NCI-H1105 (cell line): ENCODE measurements around the gene PTPRT.
A peak's percentile ranks its signal among the peaks of the same experiment; 100 is the strongest.
"Not testable (repeated sequence)": the region's sequence is repeated elsewhere in the genome, so short reads cannot be mapped to it uniquely, and the experiment has no call there.

Experiments
- DNase-seq: peaks from one replicate; lab custom pipeline; 2025; lab: John Stamatoyannopoulos, UW

PTPRT gene

GRCh38 chr20:42910808-42911207 lies 278.9 kb downstream of the PTPRT start:
- not testable (repeated sequence) for DNase-seq

GRCh38 chr20:42907730-42908129 lies 282.0 kb downstream of the PTPRT start:
- DNase-seq, result no peak

- no peak for DNase-seq
These were observed 283.6 kb downstream of the PTPRT start for GRCh38 chr20:42906120-42906519.

- no peak for DNase-seq
These were observed 287.2 kb downstream of the PTPRT start for GRCh38 chr20:42902509-42902908.

- DNase-seq, result no peak
These were observed 287.8 kb downstream of the PTPRT start for GRCh38 chr20:42901689-42902440.

GRCh38 chr20:42900764-42901163 lies 288.9 kb downstream of the PTPRT start:
- not testable (repeated sequence) for DNase-seq

- DNase-seq, result no peak
These were observed 294.7 kb downstream of the PTPRT start for GRCh38 chr20:42895020-42895419.

- DNase-seq, result peak; percentile 16
These were observed 295.2 kb downstream of the PTPRT start for GRCh38 chr20:42894483-42894882.

GRCh38 chr20:42889517-42889916 lies 300.2 kb downstream of the PTPRT start:
- DNase-seq, result no peak

- DNase-seq, result no peak
These were observed 302.4 kb downstream of the PTPRT start for GRCh38 chr20:42887281-42887680.

GRCh38 chr20:42886801-42887200 lies 302.9 kb downstream of the PTPRT start:
- no peak for DNase-seq

- no peak for DNase-seq
These were observed 303.7 kb downstream of the PTPRT start for GRCh38 chr20:42886046-42886445.

- DNase-seq, result no peak
These were observed 314.1 kb downstream of the PTPRT start for GRCh38 chr20:42875581-42875980.

- no peak for DNase-seq
These were observed 316.4 kb downstream of the PTPRT start for GRCh38 chr20:42873259-42873658.

GRCh38 chr20:42864116-42864515 lies 325.6 kb downstream of the PTPRT start:
- DNase-seq, result no peak

GRCh38 chr20:42862446-42862845 lies 327.3 kb downstream of the PTPRT start:
- DNase-seq, result no peak

GRCh38 chr20:42857446-42857845 lies 332.3 kb downstream of the PTPRT start:
- DNase-seq, result no peak

GRCh38 chr20:42855896-42856295 lies 333.8 kb downstream of the PTPRT start:
- no peak for DNase-seq

- no peak for DNase-seq
These were observed 337.0 kb downstream of the PTPRT start for GRCh38 chr20:42852691-42853090.

GRCh38 chr20:42846784-42847490 lies 342.8 kb downstream of the PTPRT start:
- DNase-seq, result no peak

GRCh38 chr20:42844751-42845150 lies 345.0 kb downstream of the PTPRT start:
- DNase-seq, result no peak

- no peak for DNase-seq
These were observed 352.2 kb downstream of the PTPRT start for GRCh38 chr20:42837456-42837855.

GRCh38 chr20:42836339-42836738 lies 353.4 kb downstream of the PTPRT start:
- DNase-seq, result no peak

GRCh38 chr20:42807876-42808275 lies 381.8 kb downstream of the PTPRT start:
- DNase-seq, result no peak
